NCI-H510A treated with DMSO at 0.1 percent for 48 hours (cell line): ENCODE data around the gene MARCHF2.

Experiments used
- DNase-seq: peaks from one replicate; lab custom pipeline; 2025; lab: John Stamatoyannopoulos, UW

The MARCHF2 gene

GRCh38 chr19:8454218-8454617 lies 41.1 kb downstream of the MARCHF2 start:
- no peak for DNase-seq

DNA sequence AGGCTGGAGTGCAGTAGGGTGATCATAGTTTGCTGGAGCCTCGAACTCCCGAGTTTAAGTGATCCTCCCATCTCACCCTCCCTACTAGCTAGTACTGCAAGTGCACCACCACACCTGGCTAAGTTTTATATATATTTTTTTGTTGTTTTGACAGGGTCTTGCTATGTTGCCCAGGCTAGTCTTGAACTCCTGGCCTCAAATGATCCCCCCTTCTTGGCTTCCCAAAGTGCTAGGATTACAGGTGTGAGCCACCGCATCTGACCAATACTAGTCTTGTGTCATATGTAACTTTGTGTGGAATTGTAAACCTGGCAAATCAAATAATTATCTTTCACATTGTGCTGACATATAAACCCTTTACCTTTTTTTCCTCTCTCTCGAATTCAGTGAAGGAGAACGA lies 41.9 kb downstream of the MARCHF2 start:
- DNase-seq = no peak

GRCh38 chr19:8456064-8456463 lies 43.0 kb downstream of the MARCHF2 start:
- no peak for DNase-seq

DNA sequence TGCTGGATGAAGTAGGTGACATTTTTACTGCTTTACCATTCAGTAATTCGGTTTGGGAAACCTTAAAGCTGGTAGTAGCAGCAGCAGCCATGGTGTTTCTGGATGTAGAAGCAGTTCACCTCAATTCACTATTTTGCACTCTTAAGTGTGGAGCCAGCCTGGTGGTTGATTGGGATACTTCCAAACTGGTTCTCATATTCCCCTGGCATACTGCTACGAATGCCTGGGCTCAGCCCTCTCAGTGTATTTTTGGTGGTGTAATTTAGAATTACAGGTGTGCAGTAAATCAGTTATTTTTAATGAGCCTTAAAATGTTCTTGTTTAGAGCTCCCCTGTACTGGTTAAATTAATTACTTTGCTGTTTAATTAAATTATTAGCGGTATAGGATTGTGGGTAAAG lies 44.1 kb downstream of the MARCHF2 start:
- DNase-seq = no peak

DNA sequence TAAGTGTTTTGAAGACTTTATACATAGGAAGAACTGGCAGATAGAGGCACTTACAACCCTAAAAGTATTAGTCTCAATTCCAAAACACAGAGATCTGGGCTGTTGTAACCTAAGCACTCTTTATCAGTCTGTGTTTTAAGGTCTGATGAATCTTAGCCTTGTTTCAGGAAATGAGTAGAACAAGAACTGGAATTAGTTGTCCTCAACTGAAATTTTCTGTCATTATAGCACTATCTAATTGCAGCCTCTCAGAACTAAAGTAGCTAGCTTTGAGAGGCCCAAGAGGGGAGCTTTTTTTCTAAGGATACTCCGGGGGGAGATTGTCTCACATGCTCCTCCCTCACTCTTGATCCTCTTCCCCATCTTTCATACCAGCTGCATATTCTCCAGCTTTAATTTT lies 44.7 kb downstream of the MARCHF2 start:
- no peak for DNase-seq

- DNase-seq = no peak
These were observed 45.3 kb downstream of the MARCHF2 start for GRCh38 chr19:8458380-8458779.

GRCh38 chr19:8459095-8459494 lies 46.0 kb downstream of the MARCHF2 start:
- DNase-seq = no peak

- no peak for DNase-seq
These were observed 46.6 kb downstream of the MARCHF2 start for GRCh38 chr19:8459520-8460270.

DNA sequence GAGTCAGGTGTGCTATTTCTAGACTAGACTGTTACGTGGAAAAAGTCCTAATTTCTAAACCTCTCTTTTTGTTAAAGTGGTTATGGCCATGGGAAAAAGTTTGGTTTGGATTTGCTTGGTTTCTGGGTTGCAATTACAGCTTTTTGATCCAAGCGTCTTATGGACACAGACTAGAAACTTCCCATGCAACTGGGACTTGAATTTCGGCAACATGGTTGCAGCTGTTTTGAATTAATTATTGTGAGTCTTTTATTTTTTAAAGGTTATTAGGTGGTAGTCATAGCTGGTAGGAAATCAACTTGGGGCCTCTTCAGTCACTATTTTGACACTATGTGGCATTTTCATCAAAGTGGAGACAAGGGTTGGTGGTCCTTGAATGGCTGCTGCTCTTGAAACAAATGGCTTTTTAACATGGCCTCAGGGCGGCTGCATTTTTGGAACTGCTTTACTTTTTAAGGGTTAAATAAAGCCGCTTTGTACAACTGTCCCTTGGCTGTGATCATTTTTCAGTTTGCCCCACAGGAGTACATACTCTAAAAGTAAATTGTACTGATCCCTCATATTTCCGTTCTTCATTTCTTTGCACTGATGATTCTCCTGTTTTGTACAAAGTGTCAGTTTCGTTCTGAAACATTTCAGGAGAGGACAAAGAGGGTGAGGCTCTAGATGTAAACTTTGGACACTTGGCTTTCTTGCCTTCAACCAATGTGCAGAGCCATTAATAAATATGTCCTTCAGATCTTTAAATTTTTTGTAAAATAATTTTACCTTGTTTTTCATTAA lies 47.6 kb downstream of the MARCHF2 start:
- no peak for DNase-seq

GRCh38 chr19:8461376-8461775 lies 48.3 kb downstream of the MARCHF2 start:
- no peak for DNase-seq

DNA sequence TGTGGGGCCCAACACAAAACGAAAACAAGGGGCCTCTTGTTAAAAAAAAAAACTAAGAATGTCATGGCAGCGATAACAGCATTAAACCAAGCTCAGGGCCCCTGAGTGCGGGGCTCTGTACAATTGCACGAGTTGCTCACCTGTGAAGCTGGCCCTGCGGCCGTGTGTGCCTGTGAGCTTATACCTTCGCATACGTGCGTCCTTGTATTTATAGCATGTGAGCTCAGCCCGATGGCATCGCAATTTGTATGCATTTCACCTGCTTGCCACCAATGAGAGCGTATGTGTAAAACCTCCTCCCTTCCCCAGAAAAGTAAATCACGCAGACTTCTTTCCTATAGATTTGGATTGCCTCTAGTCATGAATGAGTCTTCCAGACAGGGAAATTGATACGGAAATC lies 48.8 kb downstream of the MARCHF2 start:
- DNase-seq = no peak

DNA sequence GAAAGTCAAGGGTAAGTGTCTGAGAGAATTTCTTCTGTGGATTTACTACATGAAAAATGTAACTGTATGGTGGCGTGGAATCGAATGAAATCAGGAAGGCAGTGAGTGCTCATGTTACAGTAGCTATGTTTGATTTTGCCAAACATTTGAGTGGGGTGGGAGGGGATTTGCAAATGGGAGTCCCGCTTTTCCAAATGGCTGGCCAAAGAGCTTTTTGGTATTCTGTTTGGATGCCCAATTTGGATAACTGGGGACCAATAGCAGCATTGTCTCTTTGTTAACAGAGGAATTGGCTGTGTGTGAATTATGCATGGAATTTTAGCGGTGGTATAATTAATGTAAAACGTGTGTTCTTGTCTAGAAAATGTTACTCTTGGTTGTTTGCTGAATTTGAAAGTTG lies 49.5 kb downstream of the MARCHF2 start:
- no peak for DNase-seq

- no peak for DNase-seq
These were observed 50.3 kb downstream of the MARCHF2 start for GRCh38 chr19:8463365-8463764.

DNA sequence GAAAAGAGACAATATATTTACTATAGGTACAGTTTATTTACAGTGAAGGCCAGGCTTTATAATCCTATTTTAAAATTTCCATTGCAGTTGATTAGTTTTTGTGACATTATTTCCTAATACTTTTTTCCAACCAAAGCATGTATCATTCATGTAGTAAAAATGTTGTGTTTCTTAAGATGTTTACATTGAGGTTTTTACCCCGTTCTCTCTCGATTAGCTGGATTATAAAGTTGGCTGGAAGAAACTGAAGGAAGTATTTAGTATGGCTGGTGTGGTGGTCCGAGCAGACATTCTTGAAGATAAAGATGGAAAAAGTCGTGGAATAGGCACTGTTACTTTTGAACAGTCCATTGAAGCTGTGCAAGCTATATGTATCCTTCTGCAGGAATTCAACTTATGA lies 52.9 kb downstream of the MARCHF2 start:
- no peak for DNase-seq

- DNase-seq = no peak
These were observed 55.0 kb downstream of the MARCHF2 start for GRCh38 chr19:8468124-8468523.

GRCh38 chr19:8468761-8469373 lies 55.8 kb downstream of the MARCHF2 start:
- no peak for DNase-seq

- no peak for DNase-seq
These were observed 56.7 kb downstream of the MARCHF2 start for GRCh38 chr19:8469613-8470368.

DNA sequence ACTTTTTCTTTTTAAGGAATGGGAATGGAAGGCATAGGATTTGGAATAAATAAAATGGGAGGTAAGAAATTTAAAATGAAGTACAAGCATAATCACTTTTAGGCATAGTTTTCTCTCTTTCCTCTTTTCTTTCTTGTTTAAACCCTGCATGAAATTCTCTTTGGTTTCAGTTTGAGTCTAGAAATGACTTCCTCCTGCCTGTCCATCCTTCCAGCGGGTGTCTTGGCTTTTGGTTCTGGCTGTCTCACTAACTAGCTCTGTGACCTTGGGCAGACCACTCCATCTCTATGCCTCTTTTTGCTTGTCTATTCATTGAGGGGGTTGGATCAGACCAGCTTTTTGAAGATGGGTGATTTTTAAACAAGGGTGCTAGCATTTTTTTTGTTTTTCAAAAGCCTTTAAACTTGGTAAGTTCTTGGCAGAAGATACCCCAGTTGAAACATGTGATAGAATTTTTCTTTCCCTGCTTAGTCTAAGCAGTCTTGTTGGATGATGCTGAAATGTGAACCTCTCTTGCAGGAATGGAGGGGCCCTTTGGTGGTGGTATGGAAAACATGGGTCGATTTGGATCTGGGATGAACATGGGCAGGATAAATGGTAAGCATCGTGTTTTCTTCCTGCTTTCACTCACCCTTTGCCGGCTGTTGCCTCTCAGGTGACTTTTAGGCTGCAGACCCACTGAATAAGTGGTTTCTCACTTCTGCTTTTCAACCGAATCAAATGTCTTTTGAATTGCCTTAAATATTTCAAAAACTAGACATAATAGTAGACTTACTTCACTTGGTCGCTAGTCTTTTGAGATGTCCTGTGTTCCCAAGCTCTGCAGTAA lies 60.8 kb downstream of the MARCHF2 start:
- DNase-seq = no peak

- DNase-seq = no peak
These were observed 61.9 kb downstream of the MARCHF2 start for GRCh38 chr19:8475005-8475404.

DNA sequence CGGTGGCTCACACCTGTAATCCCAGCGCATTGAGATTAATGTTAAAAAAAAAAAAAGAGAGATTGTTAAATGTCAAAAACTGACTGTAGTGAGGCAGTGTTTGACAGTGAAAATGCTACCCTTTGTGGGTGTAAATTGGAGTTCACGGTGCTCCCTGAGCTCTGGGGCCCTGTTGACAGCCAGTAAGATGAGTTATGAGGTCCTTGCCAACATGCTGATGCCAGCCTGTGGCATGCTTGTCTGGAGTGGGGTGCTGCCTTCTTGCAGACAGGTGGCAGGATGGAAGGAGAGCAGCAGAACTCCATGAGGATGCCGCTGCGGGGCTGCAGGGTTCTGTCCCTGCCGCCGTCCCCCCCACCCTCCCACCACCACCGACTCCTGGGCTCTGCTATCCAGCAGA lies 63.4 kb downstream of the MARCHF2 start:
- DNase-seq = no peak

- no peak for DNase-seq
These were observed 64.8 kb downstream of the MARCHF2 start for GRCh38 chr19:8477889-8478288.

DNA sequence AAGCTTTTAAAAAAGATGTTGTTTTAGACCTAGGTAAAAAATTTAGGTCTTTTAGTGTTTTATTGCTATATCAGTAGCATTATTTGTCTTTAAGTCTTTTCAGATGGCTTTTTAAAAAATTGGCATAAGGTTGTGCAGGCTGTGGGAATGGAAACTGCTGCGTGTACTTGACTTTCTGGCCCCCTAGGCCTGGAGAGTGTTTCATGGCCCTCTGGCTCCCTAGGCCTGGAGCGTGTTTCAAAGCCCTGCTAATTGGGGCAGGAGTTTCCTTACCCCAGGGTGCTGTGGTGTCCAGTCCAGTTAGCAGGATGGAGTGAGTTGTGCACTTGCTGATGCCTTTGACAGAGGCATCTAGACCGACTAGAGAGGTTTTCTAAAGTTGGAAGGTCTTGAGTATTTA lies 65.5 kb downstream of the MARCHF2 start:
- DNase-seq = no peak
